HepG2 (cell line): ENCODE data around the gene ARHGEF16. TPM values are rescaled to one million over a fixed set of nuclear protein-coding genes. Genes with fewer than 3 reads are reported as not detected.

Experiments
- AHR ChIP-seq: IDR thresholded peaks from 2 replicates; pipeline ENCODE4 v1.6.1; 2018; ENCODE audit warnings: missing genetic modification reagents, missing compliant biosample characterization
- HNRNPL ChIP-seq: fragments of 200-400 bp; formaldehyde crosslinking; IDR thresholded peaks from 2 replicates; pipeline ENCODE4 v1.6.1; 2017; ENCODE audit warnings: mild to moderate bottlenecking, low read depth, low read length
- PLRG1 ChIP-seq: fragments of 450-650 bp; conservative IDR thresholded peaks from 2 replicates; pipeline ENCODE4 v1.6.1; 2016
- SRSF4 ChIP-seq: fragments of 200-400 bp; formaldehyde crosslinking; IDR thresholded peaks from one replicate; pipeline ENCODE4 v1.6.1; 2018; ENCODE audit warnings: mild to moderate bottlenecking, low read depth, low read length, moderate library complexity; ENCODE audit not compliant: poor library complexity, severe bottlenecking
- TBP ChIP-seq: sonication (generic); formaldehyde crosslinking; IDR thresholded peaks from 2 replicates; pipeline ENCODE4 v1.5.0; 2020; ENCODE audit warnings: missing genetic modification reagents
- YY1 ChIP-seq: IDR thresholded peaks from 2 replicates; pipeline ENCODE4 v1.6.1; 2011; ENCODE audit warnings: low read length, low read depth, moderate library complexity, mild to moderate bottlenecking; ENCODE audit not compliant: insufficient read depth, insufficient replicate concordance
- ZNF383 ChIP-seq: sonication (generic); formaldehyde crosslinking; IDR thresholded peaks from 2 replicates; pipeline ENCODE4 v1.4.0; 2020; ENCODE audit warnings: missing genetic modification reagents, mild to moderate bottlenecking, borderline replicate concordance
- ZZZ3 ChIP-seq: sonication (generic); formaldehyde crosslinking; IDR thresholded peaks from 2 replicates; pipeline ENCODE4 v1.4.0; 2020; ENCODE audit warnings: missing genetic modification reagents, mild to moderate bottlenecking, borderline replicate concordance
- polyA plus RNA-seq, 8 experiments: library from polyadenylated mRNA; depleted of rRNA in 3 of 8; stranded (reverse) in 7 of 8; unstranded in 1 of 8; fragments of >200 nt; fragmentation: Illumina TruSeq in 4 of 8; extraction: Trizol in 4 of 8; gene quantifications; 2 replicates each; pipeline versions ENCODE4 v1.2.1 to v1.2.3, GENCODE V29; 2011 to 2016; ENCODE audit warnings: low read depth in 4 of 8, missing spikeins in 1 of 8, mixed read lengths in 1 of 8; ENCODE audit not compliant: insufficient read depth in 1 of 8
- total RNA-seq, 5 experiments: library from RNA; depleted of rRNA; stranded (reverse); fragments of >200 nt; fragmentation: Illumina TruSeq; extraction: Trizol; gene quantifications; 2 replicates each; pipeline ENCODE4 v1.2.3, GENCODE V29; 2016; ENCODE audit warnings: low read depth in 1 of 5
- TF ChIP-seq, protein P1 (sequence below): sonication (generic); formaldehyde crosslinking; IDR thresholded peaks from 2 replicates; pipeline ENCODE4 v1.4.0; 2020; ENCODE audit warnings: low read depth, missing genetic modification reagents
- TF ChIP-seq, protein P2 (sequence below): conservative IDR thresholded peaks from 2 replicates; pipeline ENCODE4 v1.6.1; 2018; ENCODE audit warnings: missing genetic modification reagents
- TF ChIP-seq, protein P3 (sequence below): IDR thresholded peaks from 2 replicates; pipeline ENCODE4 v1.6.1; 2018; ENCODE audit warnings: missing genetic modification reagents, mild to moderate bottlenecking, missing compliant biosample characterization
- TF ChIP-seq, protein P4 (sequence below): sonication (generic); formaldehyde crosslinking; IDR thresholded peaks from 2 replicates; pipeline ENCODE4 v1.4.0; 2020; ENCODE audit warnings: missing genetic modification reagents
- TF ChIP-seq, protein P5 (sequence below): sonication (generic); formaldehyde crosslinking; IDR thresholded peaks from 2 replicates; pipeline ENCODE4 v1.4.0; 2020; ENCODE audit warnings: missing genetic modification reagents, borderline replicate concordance

The ARHGEF16 gene
- total and polyA plus RNA-seq, 2 of the 13 experiments (the other 11 are each of a cell fraction or from before 2014, with no cell fraction given): 20.3 to 39.9 TPM

DNA sequence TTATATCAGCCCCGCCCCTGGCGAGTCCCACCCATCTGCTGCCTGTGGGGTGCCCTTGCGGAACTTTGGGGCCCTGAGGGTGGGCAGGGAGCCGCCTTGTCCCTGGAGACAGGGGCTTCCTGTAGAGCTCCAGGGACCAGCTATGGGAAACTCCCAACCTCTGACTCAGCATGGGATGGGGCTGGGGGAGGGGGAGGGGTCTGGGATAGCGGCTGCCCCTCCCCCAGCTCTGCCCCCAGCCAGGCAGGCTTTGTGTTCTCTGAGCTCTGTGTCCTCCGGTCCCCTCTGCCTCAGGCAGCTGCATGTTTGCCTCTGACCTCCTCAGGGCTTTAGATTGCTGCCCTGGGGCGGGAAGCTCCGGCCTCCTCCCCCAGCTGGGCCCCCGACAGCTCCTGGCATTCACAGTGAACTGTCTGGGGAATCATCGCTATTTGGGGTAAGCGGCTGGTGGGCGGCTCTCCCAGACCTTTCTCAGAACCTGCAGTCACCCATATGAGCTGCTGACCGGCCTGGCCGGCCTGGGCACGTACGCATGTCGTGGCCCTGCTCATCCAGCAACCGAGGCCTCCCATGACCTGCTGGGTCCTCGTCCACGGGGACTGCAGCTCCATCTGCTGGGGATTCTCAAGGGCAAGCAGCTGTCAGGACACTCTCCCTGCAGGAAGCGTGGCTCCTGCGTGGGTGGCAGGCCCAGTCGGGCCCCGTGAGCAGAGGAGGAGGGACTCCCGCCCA is 17.1 kb downstream of the ARHGEF16 start (continued):
- TF ChIP-seq, protein P1, sequence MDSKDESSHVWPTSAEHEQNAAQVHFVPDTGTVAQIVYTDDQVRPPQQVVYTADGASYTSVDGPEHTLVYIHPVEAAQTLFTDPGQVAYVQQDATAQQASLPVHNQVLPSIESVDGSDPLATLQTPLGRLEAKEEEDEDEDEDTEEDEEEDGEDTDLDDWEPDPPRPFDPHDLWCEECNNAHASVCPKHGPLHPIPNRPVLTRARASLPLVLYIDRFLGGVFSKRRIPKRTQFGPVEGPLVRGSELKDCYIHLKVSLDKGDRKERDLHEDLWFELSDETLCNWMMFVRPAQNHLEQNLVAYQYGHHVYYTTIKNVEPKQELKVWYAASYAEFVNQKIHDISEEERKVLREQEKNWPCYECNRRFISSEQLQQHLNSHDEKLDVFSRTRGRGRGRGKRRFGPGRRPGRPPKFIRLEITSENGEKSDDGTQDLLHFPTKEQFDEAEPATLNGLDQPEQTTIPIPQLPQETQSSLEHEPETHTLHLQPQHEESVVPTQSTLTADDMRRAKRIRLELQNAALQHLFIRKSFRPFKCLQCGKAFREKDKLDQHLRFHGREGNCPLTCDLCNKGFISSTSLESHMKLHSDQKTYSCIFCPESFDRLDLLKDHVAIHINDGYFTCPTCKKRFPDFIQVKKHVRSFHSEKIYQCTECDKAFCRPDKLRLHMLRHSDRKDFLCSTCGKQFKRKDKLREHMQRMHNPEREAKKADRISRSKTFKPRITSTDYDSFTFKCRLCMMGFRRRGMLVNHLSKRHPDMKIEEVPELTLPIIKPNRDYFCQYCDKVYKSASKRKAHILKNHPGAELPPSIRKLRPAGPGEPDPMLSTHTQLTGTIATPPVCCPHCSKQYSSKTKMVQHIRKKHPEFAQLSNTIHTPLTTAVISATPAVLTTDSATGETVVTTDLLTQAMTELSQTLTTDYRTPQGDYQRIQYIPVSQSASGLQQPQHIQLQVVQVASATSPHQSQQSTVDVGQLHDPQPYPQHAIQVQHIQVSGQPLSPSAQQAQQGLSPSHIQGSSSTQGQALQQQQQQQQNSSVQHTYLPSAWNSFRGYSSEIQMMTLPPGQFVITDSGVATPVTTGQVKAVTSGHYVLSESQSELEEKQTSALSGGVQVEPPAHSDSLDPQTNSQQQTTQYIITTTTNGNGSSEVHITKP: peak; percentile 71; the same call in 1 of the 2 replicates
- no peak for TF ChIP-seq SRSF4
- 0 out of 2 replicates have a peak, but pooled peaks have one; percentile 72 for TF ChIP-seq AHR (CRISPR knock-in tag)
- peak; percentile 66; the same call in 1 of the 2 replicates for TF ChIP-seq HNRNPL
- TF ChIP-seq, protein P2, sequence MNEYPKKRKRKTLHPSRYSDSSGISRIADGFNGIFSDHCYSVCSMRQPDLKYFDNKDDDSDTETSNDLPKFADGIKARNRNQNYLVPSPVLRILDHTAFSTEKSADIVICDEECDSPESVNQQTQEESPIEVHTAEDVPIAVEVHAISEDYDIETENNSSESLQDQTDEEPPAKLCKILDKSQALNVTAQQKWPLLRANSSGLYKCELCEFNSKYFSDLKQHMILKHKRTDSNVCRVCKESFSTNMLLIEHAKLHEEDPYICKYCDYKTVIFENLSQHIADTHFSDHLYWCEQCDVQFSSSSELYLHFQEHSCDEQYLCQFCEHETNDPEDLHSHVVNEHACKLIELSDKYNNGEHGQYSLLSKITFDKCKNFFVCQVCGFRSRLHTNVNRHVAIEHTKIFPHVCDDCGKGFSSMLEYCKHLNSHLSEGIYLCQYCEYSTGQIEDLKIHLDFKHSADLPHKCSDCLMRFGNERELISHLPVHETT (CRISPR knock-in tag): peak; percentile 69; the same call in 1 of the 2 replicates
- TF ChIP-seq ZNF383: no peak
- TF ChIP-seq, protein P3, sequence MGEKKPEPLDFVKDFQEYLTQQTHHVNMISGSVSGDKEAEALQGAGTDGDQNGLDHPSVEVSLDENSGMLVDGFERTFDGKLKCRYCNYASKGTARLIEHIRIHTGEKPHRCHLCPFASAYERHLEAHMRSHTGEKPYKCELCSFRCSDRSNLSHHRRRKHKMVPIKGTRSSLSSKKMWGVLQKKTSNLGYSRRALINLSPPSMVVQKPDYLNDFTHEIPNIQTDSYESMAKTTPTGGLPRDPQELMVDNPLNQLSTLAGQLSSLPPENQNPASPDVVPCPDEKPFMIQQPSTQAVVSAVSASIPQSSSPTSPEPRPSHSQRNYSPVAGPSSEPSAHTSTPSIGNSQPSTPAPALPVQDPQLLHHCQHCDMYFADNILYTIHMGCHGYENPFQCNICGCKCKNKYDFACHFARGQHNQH (CRISPR knock-in tag): peak; percentile 72
- TF ChIP-seq TBP (CRISPR knock-in tag): no peak
- TF ChIP-seq, protein P4, sequence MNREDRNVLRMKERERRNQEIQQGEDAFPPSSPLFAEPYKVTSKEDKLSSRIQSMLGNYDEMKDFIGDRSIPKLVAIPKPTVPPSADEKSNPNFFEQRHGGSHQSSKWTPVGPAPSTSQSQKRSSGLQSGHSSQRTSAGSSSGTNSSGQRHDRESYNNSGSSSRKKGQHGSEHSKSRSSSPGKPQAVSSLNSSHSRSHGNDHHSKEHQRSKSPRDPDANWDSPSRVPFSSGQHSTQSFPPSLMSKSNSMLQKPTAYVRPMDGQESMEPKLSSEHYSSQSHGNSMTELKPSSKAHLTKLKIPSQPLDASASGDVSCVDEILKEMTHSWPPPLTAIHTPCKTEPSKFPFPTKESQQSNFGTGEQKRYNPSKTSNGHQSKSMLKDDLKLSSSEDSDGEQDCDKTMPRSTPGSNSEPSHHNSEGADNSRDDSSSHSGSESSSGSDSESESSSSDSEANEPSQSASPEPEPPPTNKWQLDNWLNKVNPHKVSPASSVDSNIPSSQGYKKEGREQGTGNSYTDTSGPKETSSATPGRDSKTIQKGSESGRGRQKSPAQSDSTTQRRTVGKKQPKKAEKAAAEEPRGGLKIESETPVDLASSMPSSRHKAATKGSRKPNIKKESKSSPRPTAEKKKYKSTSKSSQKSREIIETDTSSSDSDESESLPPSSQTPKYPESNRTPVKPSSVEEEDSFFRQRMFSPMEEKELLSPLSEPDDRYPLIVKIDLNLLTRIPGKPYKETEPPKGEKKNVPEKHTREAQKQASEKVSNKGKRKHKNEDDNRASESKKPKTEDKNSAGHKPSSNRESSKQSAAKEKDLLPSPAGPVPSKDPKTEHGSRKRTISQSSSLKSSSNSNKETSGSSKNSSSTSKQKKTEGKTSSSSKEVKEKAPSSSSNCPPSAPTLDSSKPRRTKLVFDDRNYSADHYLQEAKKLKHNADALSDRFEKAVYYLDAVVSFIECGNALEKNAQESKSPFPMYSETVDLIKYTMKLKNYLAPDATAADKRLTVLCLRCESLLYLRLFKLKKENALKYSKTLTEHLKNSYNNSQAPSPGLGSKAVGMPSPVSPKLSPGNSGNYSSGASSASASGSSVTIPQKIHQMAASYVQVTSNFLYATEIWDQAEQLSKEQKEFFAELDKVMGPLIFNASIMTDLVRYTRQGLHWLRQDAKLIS (CRISPR knock-in tag): no peak; the same call in 1 of the 2 replicates
- TF ChIP-seq PLRG1: no peak
- TF ChIP-seq, protein P5, sequence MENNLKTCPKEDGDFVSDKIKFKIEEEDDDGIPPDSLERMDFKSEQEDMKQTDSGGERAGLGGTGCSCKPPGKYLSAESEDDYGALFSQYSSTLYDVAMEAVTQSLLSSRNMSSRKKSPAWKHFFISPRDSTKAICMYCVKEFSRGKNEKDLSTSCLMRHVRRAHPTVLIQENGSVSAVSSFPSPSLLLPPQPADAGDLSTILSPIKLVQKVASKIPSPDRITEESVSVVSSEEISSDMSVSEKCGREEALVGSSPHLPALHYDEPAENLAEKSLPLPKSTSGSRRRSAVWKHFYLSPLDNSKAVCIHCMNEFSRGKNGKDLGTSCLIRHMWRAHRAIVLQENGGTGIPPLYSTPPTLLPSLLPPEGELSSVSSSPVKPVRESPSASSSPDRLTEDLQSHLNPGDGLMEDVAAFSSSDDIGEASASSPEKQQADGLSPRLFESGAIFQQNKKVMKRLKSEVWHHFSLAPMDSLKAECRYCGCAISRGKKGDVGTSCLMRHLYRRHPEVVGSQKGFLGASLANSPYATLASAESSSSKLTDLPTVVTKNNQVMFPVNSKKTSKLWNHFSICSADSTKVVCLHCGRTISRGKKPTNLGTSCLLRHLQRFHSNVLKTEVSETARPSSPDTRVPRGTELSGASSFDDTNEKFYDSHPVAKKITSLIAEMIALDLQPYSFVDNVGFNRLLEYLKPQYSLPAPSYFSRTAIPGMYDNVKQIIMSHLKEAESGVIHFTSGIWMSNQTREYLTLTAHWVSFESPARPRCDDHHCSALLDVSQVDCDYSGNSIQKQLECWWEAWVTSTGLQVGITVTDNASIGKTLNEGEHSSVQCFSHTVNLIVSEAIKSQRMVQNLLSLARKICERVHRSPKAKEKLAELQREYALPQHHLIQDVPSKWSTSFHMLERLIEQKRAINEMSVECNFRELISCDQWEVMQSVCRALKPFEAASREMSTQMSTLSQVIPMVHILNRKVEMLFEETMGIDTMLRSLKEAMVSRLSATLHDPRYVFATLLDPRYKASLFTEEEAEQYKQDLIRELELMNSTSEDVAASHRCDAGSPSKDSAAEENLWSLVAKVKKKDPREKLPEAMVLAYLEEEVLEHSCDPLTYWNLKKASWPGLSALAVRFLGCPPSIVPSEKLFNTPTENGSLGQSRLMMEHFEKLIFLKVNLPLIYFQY (CRISPR knock-in tag): peak; percentile 82; the same call in 1 of the 2 replicates
- TF ChIP-seq ZZZ3 (CRISPR knock-in tag): 0 out of 2 replicates have a peak, but pooled peaks have one; percentile 20
- peak; percentile 17 for TF ChIP-seq YY1
